GM23248 (cell line): ENCODE measurements around the gene SH3GLB1. TPM values are rescaled to one million over a fixed set of nuclear protein-coding genes. Genes with fewer than 3 reads are reported as not detected.
"Not testable (repeated sequence)": the region's sequence is repeated elsewhere in the genome, so short reads cannot be mapped to it uniquely, and the experiment has no call there.

ENCODE experiments used
- DNase-seq: peaks from one replicate; pipeline ENCODE4 v3.0.0-alpha.2; 2015
- H2AFZ ChIP-seq: fragments of 200-600 bp; sonication (generic); 2 replicates; pipeline ENCODE4 v1.6.1; 2016; ENCODE audit warnings: antibody characterized with exemption
- H3F3A ChIP-seq: fragments of 200-600 bp; sonication (generic); 2 replicates; pipeline ENCODE4 v1.6.1; 2016; ENCODE audit warnings: mild to moderate bottlenecking, antibody characterized with exemption, mixed run types; ENCODE audit not compliant: insufficient read depth
- H3K27ac ChIP-seq: fragments of 200-600 bp; sonication (generic); 2 replicates; pipeline ENCODE4 v1.5.1; 2016; ENCODE audit warnings: mild to moderate bottlenecking
- H3K27me3 ChIP-seq: fragments of 200-600 bp; sonication (generic); replicated peaks from 2 replicates; pipeline ENCODE4 v1.6.1; 2016; ENCODE audit warnings: mild to moderate bottlenecking; ENCODE audit not compliant: insufficient read depth
- H3K36me3 ChIP-seq: fragments of 200-600 bp; sonication (generic); 2 replicates; pipeline ENCODE4 v1.6.1; 2016; ENCODE audit warnings: low read depth, mild to moderate bottlenecking
- H3K4me1 ChIP-seq: fragments of 200-600 bp; sonication (generic); 2 replicates; pipeline ENCODE4 v1.6.1; 2016; ENCODE audit warnings: mild to moderate bottlenecking; ENCODE audit not compliant: insufficient read depth
- H3K4me2 ChIP-seq: fragments of 200-600 bp; sonication (generic); one replicate; pipeline ENCODE4 v1.6.1; 2016; ENCODE audit warnings: mild to moderate bottlenecking; ENCODE audit not compliant: unreplicated experiment
- H3K4me3 ChIP-seq: fragments of 200-600 bp; sonication (generic); 2 replicates; pipeline ENCODE4 v1.5.1; 2016; ENCODE audit warnings: mild to moderate bottlenecking
- H3K79me2 ChIP-seq: fragments of 200-600 bp; sonication (generic); 2 replicates; pipeline ENCODE4 v1.6.1; 2016; ENCODE audit warnings: mild to moderate bottlenecking; ENCODE audit not compliant: insufficient read depth
- H3K9ac ChIP-seq: fragments of 200-600 bp; sonication (generic); 2 replicates; pipeline ENCODE4 v1.6.1; 2016; ENCODE audit warnings: mild to moderate bottlenecking
- H3K9me2 ChIP-seq: fragments of 200-600 bp; sonication (generic); 2 replicates; pipeline ENCODE4 v1.6.1; 2016; ENCODE audit warnings: mixed run types, mild to moderate bottlenecking, moderate library complexity; ENCODE audit not compliant: insufficient read depth
- H3K9me3 ChIP-seq: fragments of 200-600 bp; sonication (generic); one replicate; pipeline ENCODE4 v1.6.1; 2017; ENCODE audit warnings: low read depth
- H4K20me1 ChIP-seq: fragments of 200-600 bp; sonication (generic); 2 replicates; pipeline ENCODE4 v1.6.0; 2016; ENCODE audit not compliant: insufficient read depth
- EZH2 ChIP-seq: fragments of 200-600 bp; sonication (generic); IDR thresholded peaks from 2 replicates; pipeline ENCODE4 v1.6.1; 2018; ENCODE audit warnings: antibody characterized with exemption, mild to moderate bottlenecking; ENCODE audit not compliant: insufficient read depth, poor library complexity, severe bottlenecking
- EZH2phosphoT487 ChIP-seq: fragments of 200-600 bp; sonication (generic); IDR thresholded peaks from 2 replicates; pipeline ENCODE4 v1.6.1; 2018; ENCODE audit warnings: antibody characterized with exemption, moderate library complexity, mild to moderate bottlenecking, low read depth; ENCODE audit not compliant: insufficient read depth
- WGBS, 2 experiments: methylation state at CpG; one replicate each; pipeline ENCODE4 v1.1.6; 2015 to 2017; ENCODE audit warnings: low lambda C conversion rate in 2 of 2, low coverage in 1 of 2; ENCODE audit errors: missing lambda C conversion rate in 2 of 2; 5-methylcytosine and 5-hydroxymethylcytosine counted together
- in situ Hi-C: fragments of 300-500 bp; cut with MboI; formaldehyde crosslinking; loops from 2 replicates; pipeline ENCODE4 v1.15.0; 2020
- polyA plus RNA-seq: library from polyadenylated mRNA; unstranded; fragments of >200 nt; fragmentation: Nextera tagmentation; extraction: Ambion mirVana; gene quantifications from 2 replicates; pipeline ENCODE4 v1.2.1, GENCODE V29; 2016
- total RNA-seq: library from RNA; depleted of rRNA; stranded (reverse); fragments of >200 nt; shearing (Covaris generic); gene quantifications from 2 replicates; pipeline ENCODE4 v1.2.3, GENCODE V29; 2014; rRNA removed

Gene SH3GLB1
- total RNA-seq (36.0 and 47.6 TPM in 2 replicates), polyA plus RNA-seq (126 and 131 TPM in 2 replicates)

DNA sequence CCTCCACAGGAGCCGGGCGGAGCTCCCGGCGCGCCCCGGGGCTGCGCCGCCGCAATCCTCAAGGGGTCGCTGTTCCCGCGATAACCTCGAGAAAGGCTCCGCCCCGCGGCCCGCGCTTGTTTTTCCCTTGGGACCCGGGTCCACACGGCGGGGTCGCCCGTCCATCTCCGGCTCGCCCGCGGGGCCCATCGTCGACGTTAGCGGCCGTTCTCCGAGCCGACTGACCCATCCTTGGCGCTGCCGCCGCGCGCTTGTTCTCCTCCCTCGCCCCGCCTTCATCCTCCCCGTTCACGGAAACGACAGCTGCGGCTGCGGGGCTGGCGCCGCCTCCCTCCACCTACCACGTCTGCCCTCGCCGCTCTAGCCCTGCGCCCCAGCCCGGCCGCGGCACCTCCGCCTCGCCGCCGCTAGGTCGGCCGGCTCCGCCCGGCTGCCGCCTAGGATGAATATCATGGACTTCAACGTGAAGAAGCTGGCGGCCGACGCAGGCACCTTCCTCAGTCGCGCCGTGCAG lies at the start of gene SH3GLB1:
SH3GLB1 (plus strand) TSS at position 119 of the 514 bp plus-strand sequence; CDS start at position 443, 324 bp downstream.
- in situ Hi-C loops, result no loop called here
- peak within 1 kb of the TSS; percentile 98 for H3K9ac ChIP-seq
- peak within 1 kb of the TSS; percentile 99 for H2AFZ ChIP-seq
- H3K27ac ChIP-seq, result peak within 1 kb of the TSS; percentile 96
- H3K4me2 ChIP-seq, result peak within 1 kb of the TSS; percentile 100
- peaks cover 45% of the 10 kb centered on the region for H3K79me2 ChIP-seq
- DNase-seq, result peak; percentile 95
- H3K9me3 ChIP-seq, result no peaks in the 10 kb centered on the region
- 0 out of 2 replicates have a peak, but pooled peaks cover 4% of the 10 kb centered on the region for H3K36me3 ChIP-seq
- H3K27me3 ChIP-seq, result no peaks in the 10 kb centered on the region
- peaks cover 21% of the 10 kb centered on the region; the same call in 1 of the 2 replicates for H4K20me1 ChIP-seq
- 0 to 1% methylated on average over 50 to 67 of the region's 71 CpGs for WGBS, 2 experiments
- peaks cover 31% of the 10 kb centered on the region for H3K4me1 ChIP-seq
- H3K4me3 ChIP-seq, result peak within 1 kb of the TSS; percentile 97
- no peaks in the 10 kb centered on the region for H3K9me2 ChIP-seq
- peaks cover 19% of the 10 kb centered on the region for H3F3A ChIP-seq
- no peak for TF ChIP-seq EZH2phosphoT487
- TF ChIP-seq EZH2, result no peak

DNA sequence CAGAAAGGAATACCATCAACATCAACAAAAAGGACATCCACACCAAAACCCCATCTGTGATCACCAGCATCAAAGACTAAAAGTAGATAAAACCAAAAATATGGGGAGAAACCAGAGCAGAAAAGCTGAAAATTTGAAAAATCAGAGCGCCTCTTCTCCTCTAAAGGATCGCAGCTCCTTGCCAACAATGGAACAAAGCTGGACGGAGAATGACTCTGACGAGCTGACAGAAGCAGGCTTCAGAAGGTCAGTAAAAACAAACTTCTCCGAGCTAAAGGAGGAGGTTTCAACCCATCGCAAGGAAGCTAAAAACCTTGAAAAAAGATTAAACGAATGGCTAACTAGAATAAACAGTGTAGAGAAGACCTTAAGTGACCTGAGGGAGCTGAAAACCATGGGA lies 46.0 kb upstream of the SH3GLB1 start:
- H3K4me3 ChIP-seq, in situ Hi-C loops, H3K9ac ChIP-seq, H3K4me1 ChIP-seq, H3K79me2 ChIP-seq, H4K20me1 ChIP-seq, H3K9me3 ChIP-seq, H2AFZ ChIP-seq, H3F3A ChIP-seq, DNase-seq, H3K27ac ChIP-seq, H3K4me2 ChIP-seq, H3K9me2 ChIP-seq, H3K36me3 ChIP-seq, H3K27me3 ChIP-seq: not testable (repeated sequence)
- WGBS, 2 experiments, result 82 to 83% methylated on average over 7 of the region's 7 CpGs

DNA sequence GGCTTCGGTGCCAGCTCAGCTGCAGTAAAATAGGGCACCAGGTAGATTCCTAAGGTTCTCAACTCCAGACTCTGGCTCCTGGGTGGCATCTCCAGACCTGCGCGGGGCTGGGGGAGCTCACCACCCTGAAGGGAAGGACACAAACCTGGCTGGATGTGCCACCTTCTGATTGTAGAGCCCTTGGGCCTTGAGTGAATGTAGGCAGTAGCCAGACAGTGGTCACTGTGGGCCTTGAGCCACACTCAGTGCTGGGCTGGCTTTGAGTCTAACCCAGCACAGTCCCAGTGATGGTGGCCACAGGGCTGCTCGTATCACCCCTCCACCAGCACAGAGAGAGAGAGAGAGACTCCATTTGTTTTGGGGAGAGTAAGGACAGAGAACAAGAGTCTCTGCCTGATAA lies 38.0 kb upstream of the SH3GLB1 start:
- in situ Hi-C loops, result no loop called here
- no peak for TF ChIP-seq EZH2
- no peak for TF ChIP-seq EZH2phosphoT487
- H3K9me2 ChIP-seq, result no peaks in the 10 kb centered on the region
- no peak overlapping the region for H3K4me2 ChIP-seq
- H3K4me1 ChIP-seq, result no peaks in the 10 kb centered on the region
- DNase-seq, result no peak
- H3K79me2 ChIP-seq, result no peaks in the 10 kb centered on the region
- H3K36me3 ChIP-seq, result no peaks in the 10 kb centered on the region
- no peaks in the 10 kb centered on the region for H3F3A ChIP-seq
- no peaks in the 10 kb centered on the region for H3K27me3 ChIP-seq
- no peak overlapping the region for H2AFZ ChIP-seq
- H4K20me1 ChIP-seq, result no peaks in the 10 kb centered on the region
- no peak overlapping the region for H3K9ac ChIP-seq
- no peaks in the 10 kb centered on the region for H3K9me3 ChIP-seq
- H3K27ac ChIP-seq, result no peak overlapping the region
- H3K4me3 ChIP-seq, result no peak overlapping the region
- WGBS, 2 experiments, result 65 to 71% methylated on average over 3 to 4 of the region's 4 CpGs

DNA sequence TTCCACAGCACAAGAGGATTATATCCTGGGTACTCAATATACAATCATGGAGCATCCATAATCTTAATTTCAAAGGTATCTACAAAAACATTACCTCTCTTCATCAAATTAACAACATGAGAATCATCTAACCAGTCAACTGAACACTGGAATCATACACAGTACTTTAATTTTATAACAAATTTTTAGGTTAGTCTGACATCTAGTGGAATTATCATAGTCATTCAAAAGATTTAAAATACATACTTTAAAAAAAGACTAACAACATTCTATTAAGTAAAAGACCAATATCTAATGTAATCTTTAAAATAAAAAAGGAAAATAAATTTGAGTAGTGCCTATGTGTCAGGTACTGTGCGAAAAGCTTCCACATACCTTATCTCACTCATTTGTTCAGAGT lies 16.8 kb upstream of the SH3GLB1 start:
- Histone ChIP-seq H4K20me1 (no peaks in the 10 kb centered on the region), H3K36me3 (no peaks in the 10 kb centered on the region), H3K79me2 (no peaks in the 10 kb centered on the region), H3K9me3 (no peaks in the 10 kb centered on the region), H3K4me1 (no peaks in the 10 kb centered on the region), H3K4me2 (no peak overlapping the region), H3K27me3 (no peaks in the 10 kb centered on the region), H3F3A (no peaks in the 10 kb centered on the region), H3K9me2 (no peaks in the 10 kb centered on the region), H3K9ac (no peak overlapping the region), H3K4me3 (no peak overlapping the region), H3K27ac (no peak overlapping the region), H2AFZ (no peak overlapping the region)
- in situ Hi-C loops, result no loop called here
- 95 to 97% methylated on average over 1 of the region's 1 CpG for WGBS, 2 experiments
- TF ChIP-seq EZH2, result no peak
- TF ChIP-seq EZH2phosphoT487, result no peak
- DNase-seq, result peak; percentile 38

DNA sequence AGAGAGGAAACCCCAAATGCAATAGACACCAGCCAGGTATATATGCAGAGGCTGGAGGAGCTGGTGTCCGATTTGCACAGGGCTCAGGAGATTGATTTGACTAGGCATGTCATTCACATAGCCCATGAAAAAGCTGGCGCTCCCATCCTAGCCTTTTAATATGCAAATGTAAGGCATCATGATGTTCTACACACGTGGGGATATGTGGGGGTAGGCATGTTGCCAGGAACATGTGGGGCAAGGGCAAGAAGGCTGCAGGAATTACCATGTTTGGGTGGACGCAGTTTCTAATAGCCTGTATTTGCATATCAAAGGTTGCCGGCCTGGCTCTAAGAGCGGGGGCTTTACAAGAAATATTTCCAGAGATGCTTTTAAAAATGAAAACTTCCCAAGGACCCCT lies 11.7 kb upstream of the SH3GLB1 start:
- Histone ChIP-seq H4K20me1 (no peaks in the 10 kb centered on the region), H3K79me2 (no peaks in the 10 kb centered on the region), H3K27me3 (no peaks in the 10 kb centered on the region), H3K36me3 (no peaks in the 10 kb centered on the region), H3K27ac (no peak overlapping the region), H3K4me2 (no peak overlapping the region), H3K4me3 (no peak overlapping the region), H3F3A (no peaks in the 10 kb centered on the region), H3K4me1 (peaks cover 6% of the 10 kb centered on the region), H3K9me2 (no peaks in the 10 kb centered on the region), H3K9ac (no peak overlapping the region), H3K9me3 (no peaks in the 10 kb centered on the region), H2AFZ (no peak overlapping the region)
- TF ChIP-seq EZH2 (no peak), EZH2phosphoT487 (no peak)
- DNase-seq, result no peak
- 51 to 52% methylated on average over 6 of the region's 6 CpGs for WGBS, 2 experiments
- in situ Hi-C loops, result no loop called here
